HG02885 (cell line): ENCODE measurements around the gene FSTL3.
"Not testable (repeated sequence)": the region's sequence is repeated elsewhere in the genome, so short reads cannot be mapped to it uniquely, and the experiment has no call there.

Source experiments
- ATAC-seq: cut with Tn5 transposase; IDR thresholded peaks from one replicate; pipeline ENCODE4 v1.9.1; 2021; ENCODE audit warnings: mild to moderate bottlenecking; ENCODE audit not compliant: unreplicated experiment, poor library complexity

FSTL3 gene

DNA sequence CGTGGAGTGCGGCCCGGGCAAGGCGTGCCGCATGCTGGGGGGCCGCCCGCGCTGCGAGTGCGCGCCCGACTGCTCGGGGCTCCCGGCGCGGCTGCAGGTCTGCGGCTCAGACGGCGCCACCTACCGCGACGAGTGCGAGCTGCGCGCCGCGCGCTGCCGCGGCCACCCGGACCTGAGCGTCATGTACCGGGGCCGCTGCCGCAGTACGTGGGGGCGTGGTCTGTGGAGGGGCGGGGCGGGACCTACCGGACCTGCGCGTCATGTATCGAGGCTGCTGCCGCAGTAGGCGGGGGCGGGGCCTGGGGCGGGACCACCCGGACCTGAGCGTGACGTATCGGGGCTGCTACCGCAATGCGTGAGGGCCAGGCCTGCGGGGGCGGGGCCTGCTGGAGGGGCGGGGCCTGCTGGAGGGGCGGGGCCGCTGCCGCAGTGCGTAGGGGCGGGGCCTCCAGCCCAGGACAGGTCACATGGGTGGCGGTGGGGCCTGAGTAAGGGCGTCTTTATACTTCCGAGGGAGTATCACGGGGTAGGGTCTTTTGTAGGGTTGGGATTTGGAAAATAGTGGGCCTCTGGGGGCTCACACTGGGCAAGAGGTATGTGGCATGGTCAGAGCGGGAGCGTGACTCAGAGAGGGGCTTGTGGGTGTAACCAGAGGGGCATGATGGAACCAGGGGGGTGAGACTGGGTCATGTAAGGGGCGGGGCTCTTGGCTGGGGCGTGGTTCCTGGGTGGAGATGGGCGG is 4.3 kb downstream of the FSTL3 start:
- peak; percentile 76 for ATAC-seq

DNA sequence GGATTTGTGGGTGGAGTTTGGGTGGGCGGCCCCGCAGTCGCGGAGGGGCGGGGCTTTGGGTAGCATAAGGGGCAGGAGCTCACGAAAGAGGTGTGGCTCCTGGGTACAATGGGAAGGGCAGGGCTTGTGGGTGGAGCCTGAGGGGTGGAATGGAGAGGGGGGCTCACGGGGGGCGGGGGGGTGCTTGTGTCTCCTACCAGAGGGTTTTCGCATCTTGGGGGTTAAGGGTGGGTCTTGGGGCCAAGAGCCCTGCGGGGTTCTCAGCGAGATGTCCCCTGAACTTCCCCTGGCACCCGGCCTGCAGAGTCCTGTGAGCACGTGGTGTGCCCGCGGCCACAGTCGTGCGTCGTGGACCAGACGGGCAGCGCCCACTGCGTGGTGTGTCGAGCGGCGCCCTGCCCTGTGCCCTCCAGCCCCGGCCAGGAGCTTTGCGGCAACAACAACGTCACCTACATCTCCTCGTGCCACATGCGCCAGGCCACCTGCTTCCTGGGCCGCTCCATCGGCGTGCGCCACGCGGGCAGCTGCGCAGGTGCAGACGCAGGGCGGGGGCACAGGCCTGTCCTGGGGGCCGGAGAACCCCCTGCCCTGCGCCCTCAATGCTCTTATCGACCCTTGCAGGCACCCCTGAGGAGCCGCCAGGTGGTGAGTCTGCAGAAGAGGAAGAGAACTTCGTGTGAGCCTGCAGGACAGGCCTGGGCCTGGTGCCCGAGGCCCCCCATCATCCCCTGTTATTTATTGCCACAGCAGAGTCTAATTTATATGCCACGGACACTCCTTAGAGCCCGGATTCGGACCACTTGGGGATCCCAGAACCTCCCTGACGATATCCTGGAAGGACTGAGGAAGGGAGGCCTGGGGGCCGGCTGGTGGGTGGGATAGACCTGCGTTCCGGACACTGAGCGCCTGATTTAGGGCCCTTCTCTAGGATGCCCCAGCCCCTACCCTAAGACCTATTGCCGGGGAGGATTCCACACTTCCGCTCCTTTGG is 5.1 kb downstream of the FSTL3 start:
- no peak for ATAC-seq

- no peak for ATAC-seq
Measured at GRCh38 chr19:682678-683320, 6.6 kb downstream of the FSTL3 start.

DNA sequence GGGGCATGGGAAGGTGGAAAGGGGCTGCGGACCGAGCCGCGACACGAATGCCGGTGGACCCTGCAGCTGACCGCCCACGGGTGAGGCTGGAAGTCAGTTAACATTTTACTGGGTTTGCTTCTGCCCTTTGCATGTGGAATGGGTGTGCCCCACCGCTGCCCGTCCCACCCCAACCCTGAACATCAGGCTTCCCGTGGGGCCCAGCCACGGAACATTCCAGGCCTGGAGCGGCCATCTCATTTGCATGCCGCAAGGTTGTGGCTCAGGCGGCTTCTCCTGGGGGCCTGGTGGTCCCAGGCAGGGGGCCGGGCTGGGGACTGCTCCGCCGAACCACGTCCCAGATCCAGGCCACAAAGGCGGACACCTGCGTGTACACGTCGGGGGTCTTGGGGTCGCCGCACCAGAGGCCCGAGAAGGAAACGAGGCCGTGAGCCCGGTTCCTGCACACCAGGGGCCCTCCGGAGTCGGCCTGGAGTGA is 9.3 kb downstream of the FSTL3 start:
- no peak for ATAC-seq

- no peak for ATAC-seq
Measured at GRCh38 chr19:686589-687297, 10.6 kb downstream of the FSTL3 start.

DNA sequence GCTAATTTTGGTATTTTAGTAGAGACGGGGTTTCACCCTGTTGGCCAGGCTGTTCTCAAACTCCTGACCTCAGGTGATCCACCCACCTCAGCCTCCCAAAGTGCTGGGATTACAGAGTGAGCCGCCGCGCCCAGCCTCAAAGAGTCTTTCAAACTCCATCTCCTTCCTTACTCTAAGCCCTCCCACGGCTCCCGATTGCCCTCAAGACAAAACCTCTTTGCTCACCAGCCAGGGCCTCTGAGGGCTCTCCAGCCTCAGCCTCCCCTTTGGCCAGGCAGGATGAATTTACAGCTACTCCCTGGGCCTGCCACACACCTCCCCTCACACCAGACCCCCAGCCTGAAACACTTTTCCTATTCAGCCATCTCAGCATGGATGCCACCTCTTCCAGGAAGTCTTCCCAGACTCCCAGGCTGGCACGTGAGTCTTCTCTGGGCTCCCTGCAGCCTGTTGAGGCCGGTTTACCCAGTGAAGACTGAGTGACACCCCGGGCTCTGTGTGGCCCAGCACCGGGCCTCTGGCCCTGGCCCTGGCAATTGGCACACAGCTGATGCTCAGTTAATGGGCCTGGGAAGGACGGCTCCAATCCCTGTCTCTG is 11.5 kb downstream of the FSTL3 start:
- ATAC-seq, result no peak

DNA sequence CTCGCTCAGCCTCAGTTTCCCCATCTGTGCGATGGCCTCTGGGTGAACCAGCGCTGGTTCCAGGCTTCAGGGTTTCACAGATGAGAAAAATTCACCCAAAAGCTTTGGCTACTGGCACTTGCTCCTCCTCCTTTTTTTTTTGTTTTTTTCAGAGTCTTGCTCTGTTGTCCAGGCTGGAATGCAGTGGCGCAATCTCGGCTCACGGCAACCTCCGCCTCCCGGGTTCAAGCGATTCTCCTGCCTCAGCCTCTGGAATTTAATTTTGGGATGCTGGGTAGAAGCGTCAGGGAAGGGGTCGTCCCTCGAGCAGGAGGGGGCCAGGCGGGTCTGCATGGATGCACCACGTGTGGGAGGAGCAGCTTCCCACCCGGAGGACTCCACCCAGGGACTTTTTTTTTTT is 12.0 kb downstream of the FSTL3 start:
- no peak for ATAC-seq

DNA sequence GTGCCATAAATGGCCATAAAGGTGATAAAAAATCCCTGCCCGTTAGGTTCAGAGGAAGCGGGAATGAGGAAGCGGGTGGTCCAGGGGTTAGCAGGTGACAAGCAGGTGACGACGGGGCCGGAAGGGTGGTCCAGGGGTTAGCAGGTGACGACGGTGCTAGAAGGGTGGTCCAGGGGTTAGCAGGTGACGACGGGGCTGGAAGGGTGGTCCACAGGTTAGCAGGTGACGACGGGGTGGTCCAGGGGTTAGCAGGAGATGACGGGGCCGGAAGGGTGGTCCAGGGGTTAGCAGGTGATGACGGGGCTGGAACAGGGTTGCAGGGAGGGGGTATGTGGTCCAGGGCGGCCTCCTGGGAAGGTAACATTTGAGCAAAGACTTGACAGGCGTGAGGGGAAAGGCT is 12.8 kb downstream of the FSTL3 start:
- no peak for ATAC-seq

GRCh38 chr19:690203-690602 is 14.0 kb downstream of the FSTL3 start:
- ATAC-seq, result no peak

DNA sequence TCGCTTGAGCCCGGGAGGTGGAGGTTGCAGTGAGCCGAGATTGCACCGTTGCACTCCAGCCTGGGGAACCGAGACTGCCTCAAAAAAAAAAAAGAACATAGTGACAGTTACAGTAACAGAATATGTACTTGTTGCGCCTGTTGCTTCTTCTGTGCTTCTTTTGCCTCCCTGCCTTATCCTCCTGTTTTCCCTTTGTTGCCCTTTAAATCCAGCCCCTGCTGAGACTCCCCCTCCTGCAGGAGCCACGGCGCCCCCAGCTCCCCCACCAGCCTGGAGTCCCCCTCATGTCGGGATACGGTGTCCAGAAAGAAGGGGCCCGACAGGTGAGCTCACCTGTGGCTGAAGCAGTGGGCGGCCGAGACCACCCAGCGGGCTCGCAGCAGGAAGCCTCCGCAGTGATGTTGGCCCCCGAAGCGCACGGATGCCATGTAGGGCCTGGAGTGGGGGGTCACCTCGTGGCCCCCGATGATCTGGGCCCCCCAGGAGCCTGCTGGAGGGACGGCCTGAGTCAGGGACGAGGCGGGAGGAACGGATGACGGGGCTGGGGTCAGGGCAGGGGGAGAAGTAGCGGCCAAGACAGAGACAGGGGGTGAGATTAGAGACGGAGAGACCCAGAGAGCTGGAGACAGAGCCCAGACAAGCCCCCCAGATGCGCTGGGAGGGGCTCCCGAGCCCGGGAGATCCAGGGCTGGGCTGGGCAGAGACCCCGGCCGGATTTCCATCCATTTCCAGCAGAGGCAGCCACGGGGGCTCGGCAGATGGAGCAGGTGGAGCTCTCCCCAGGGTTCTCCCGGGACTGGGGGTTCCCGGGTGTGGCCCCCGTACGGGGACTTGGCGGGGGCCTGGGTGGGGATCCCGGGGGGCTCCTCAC is 18.5 kb downstream of the FSTL3 start:
- no peak for ATAC-seq

GRCh38 chr19:695352-695949 is 19.3 kb downstream of the FSTL3 start, which contains the start of gene PRSS57:
Gene PRSS57, minus strand, starts transcription at chr19:695452. Its CDS starts 22 bp downstream, at chr19:695430.
- ATAC-seq, result no peak

GRCh38 chr19:698529-698928 is 22.3 kb downstream of the FSTL3 start:
- not testable (repeated sequence) for ATAC-seq

DNA sequence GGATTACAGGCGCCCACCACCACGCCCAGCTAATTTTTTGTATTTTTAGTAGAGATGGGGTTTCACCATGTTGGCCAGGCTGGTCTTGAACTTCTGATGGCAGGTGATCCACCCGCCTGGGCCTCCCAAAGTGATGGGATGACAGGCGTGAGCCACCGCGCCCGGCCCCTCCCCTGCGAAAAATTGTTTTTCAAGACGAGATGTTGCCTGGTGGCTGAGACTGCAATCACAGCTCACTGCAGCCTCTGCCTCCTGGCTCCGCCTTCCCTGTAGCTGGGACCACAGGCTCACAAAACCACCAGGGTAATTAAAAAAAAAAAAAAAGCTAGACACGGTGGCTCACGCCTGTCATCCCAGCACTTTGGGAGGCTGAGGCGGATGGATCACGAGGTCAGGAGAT is 23.7 kb downstream of the FSTL3 start:
- ATAC-seq, result not testable (repeated sequence)

GRCh38 chr19:702847-703246 is 26.7 kb downstream of the FSTL3 start:
- ATAC-seq, result not testable (repeated sequence)

GRCh38 chr19:703329-703650 is 27.1 kb downstream of the FSTL3 start:
- ATAC-seq, result no peak

- ATAC-seq, result no peak
Measured at GRCh38 chr19:703651-704446, 27.7 kb downstream of the FSTL3 start.

- no peak for ATAC-seq
Measured at GRCh38 chr19:704447-704741, 28.2 kb downstream of the FSTL3 start.
